ENCODE measurements around the gene PLCD3. TPM values are rescaled to one million over a fixed set of nuclear protein-coding genes. Genes with fewer than 3 reads are reported as not detected.

PLCD3 gene
- total and polyA plus RNA-seq, 10 donors: 1.5 to 9.9 (median 6.3) TPM

DNA sequence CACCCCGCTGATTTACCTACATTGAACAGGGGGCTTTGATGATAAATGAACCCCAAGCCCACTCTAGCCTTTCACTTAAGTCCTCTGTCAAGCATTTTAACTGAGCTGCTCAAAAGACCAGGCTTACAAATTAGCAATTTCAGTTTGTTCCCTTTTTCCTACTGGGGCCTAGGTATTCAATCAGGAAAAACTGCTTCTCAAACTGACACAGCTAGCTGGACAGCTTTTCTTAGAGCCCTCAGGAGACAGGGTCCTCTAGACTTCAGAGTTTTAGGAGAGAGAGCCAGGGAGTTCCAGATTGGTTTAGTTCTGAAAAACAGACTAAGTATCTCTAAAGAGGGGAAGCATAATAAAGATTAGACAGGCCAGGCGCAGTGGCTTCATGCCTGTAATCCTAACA, 23.2 kb upstream of the PLCD3 start:
- intact Hi-C loops (cut with DNase I; ENCODE audit: low total_unique reads): no loop called here
- Histone ChIP-seq H3K27ac (peak overlapping the region in 4 of 8 donors; percentile 3 to 48 (median 36)), H3K9me3 (no peaks in the 10 kb centered on the region), H3K4me1 (peaks cover 48 to 100% (median 64%) of the 10 kb centered on the region in 6 donors), H3K4me3 (no peak overlapping the region), H3K27me3 (replicated peaks in 1 of 7) (no peaks in the 10 kb centered on the region), H3K36me3 (peaks cover 0 to 41% (median 0%) of the 10 kb centered on the region in 6 donors)
- no peak for DNase-seq
- 94 to 100% (median 96%) methylated on average over 2 of the region's 2 CpGs for WGBS, 5 donors
- TF ChIP-seq POLR2A (IDR thresholded peaks at IDR 0.05) (no peak), POLR2AphosphoS5 (IDR thresholded peaks at IDR 0.05) (no peak), CTCF (IDR thresholded peaks at IDR 0.05 in 8 of 11, conservative IDR thresholded peaks at IDR 0.05 in 3 of 11) (no peak)

DNA sequence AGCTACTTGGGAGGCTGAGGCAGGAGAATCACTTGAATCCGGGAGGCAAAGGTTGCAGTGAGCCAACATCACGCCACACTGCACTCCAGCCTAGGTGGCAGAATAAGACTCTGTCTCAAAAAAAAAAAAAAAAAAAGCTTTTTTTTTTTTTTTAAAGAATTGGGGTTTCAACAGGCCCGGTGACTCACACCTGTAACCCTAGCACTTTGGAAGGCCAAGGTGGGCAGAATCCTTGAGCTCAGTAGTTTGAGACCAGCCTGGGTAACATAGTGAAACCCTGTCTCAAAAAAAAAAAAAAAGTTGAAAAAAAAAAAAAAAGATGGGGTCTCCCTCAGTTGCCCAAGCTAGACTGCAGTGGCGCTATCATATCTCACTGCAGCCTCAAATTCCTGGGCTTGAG, 22.7 kb upstream of the PLCD3 start:
- H3K4me3 ChIP-seq: no peak overlapping the region
- no peaks in the 10 kb centered on the region for H3K9me3 ChIP-seq
- no peaks in the 10 kb centered on the region for H3K27me3 ChIP-seq (replicated peaks in 1 of 7)
- intact Hi-C loops (cut with DNase I; ENCODE audit: low total_unique reads): no loop called here
- DNase-seq: no peak
- peaks cover 46 to 100% (median 63%) of the 10 kb centered on the region in 6 donors for H3K4me1 ChIP-seq
- H3K36me3 ChIP-seq: peaks cover 0 to 41% (median 0%) of the 10 kb centered on the region in 6 donors
- WGBS, 5 donors: 92 to 93% (median 92%) methylated on average over 4 of the region's 4 CpGs
- H3K27ac ChIP-seq: peak overlapping the region in 4 of 8 donors; percentile 3 to 48 (median 36)
- TF ChIP-seq POLR2A (IDR thresholded peaks at IDR 0.05): no peak

GRCh38 chr17:45150911-45151809, 18.8 kb upstream of the PLCD3 start:
- Histone ChIP-seq H3K4me1 (peaks cover 27 to 90% (median 50%) of the 10 kb centered on the region in 6 donors), H3K27ac (peak overlapping the region; percentile 36 to 99 (median 96)), H3K27me3 (replicated peaks in 1 of 7) (no peaks in the 10 kb centered on the region), H3K36me3 (peaks cover 0 to 14% (median 0%) of the 10 kb centered on the region in 6 donors), H3K9me3 (no peaks in the 10 kb centered on the region), H3K4me3 (peak overlapping the region in 7 of 8 donors; percentile 2 to 88 (median 71))
- intact Hi-C loops (cut with DNase I; ENCODE audit: low total_unique reads): no loop called here
- WGBS, 5 donors: 32 to 61% (median 47%) methylated on average over 8 of the region's 8 CpGs
- DNase-seq: no peak
- TF ChIP-seq CTCF (IDR thresholded peaks at IDR 0.05 in 8 of 11, conservative IDR thresholded peaks at IDR 0.05 in 3 of 11): no peak
- no peak for TF ChIP-seq POLR2AphosphoS5 (IDR thresholded peaks at IDR 0.05)
- no peak for TF ChIP-seq POLR2A (IDR thresholded peaks at IDR 0.05)

GRCh38 chr17:45149669-45150664, 17.7 kb upstream of the PLCD3 start:
- H3K4me3 ChIP-seq: peak overlapping the region; percentile 65 to 88 (median 72)
- peaks cover 0 to 9% (median 0%) of the 10 kb centered on the region in 6 donors for H3K36me3 ChIP-seq
- H3K27me3 ChIP-seq (replicated peaks in 1 of 7): no peaks in the 10 kb centered on the region
- intact Hi-C loops (cut with DNase I; ENCODE audit: low total_unique reads): no loop called here
- 1 to 2% (median 2%) methylated on average over 49 to 56 of the region's 56 CpGs for WGBS, 5 donors
- H3K27ac ChIP-seq: peak overlapping the region; percentile 84 to 100 (median 99)
- peak; percentile 90 for DNase-seq
- TF ChIP-seq POLR2A (IDR thresholded peaks at IDR 0.05): no peak
- peak; percentile 71 to 79 (median 73) for TF ChIP-seq POLR2AphosphoS5 (IDR thresholded peaks at IDR 0.05)
- TF ChIP-seq CTCF (IDR thresholded peaks at IDR 0.05 in 8 of 11, conservative IDR thresholded peaks at IDR 0.05 in 3 of 11): no peak
- H3K4me1 ChIP-seq: peaks cover 30 to 90% (median 55%) of the 10 kb centered on the region in 6 donors
- H3K9me3 ChIP-seq: no peaks in the 10 kb centered on the region
